K562 (cell line): ENCODE data around the gene LEPR. TPM values are rescaled to one million over a fixed set of nuclear protein-coding genes. Genes with fewer than 3 reads are reported as not detected.

Experiments used
- ATAC-seq: fragments of 200-7000 bp; cut with Tn5 transposase; 3 replicates; pipeline ENCODE4 v1.9.1; 2020; ENCODE audit warnings: moderate library complexity
- BruUV-seq: library from RNA; stranded (reverse); fragments of 400-500 nt; replicated peaks from 2 replicates; lab custom pipeline; 2021; lab: Mats Ljungman, UMichigan
- CTCF ChIA-PET: fragments of 300-600 bp; formaldehyde crosslinking; extraction: SDS; loops from one replicate; lab custom pipeline; 2021; ENCODE audit warnings: low intra/inter-chr PET ratio; lab: Yijun Ruan, JAX
- POLR2A ChIA-PET: fragments of 300-600, 350-650 bp; sonication (Branson Sonifier 250); formaldehyde crosslinking; extraction: SDS; loops from one replicate; lab custom pipeline; 2021; ENCODE audit warnings: antibody characterized with exemption, inconsistent platforms; lab: Yijun Ruan, JAX
- DNase-seq, 4 experiments: peaks; one replicate each; pipeline versions ENCODE4 v3.0.0 to v3.0.0-alpha.2; 2011 to 2018; ENCODE audit warnings: low spot score in 3 of 4, mixed read lengths in 3 of 4; ENCODE audit errors: extremely low read depth in 1 of 4
- FAIRE-seq: peaks from 2 replicates; lab custom pipeline; 2011; peaks lifted over from hg19 to GRCh38; lab: Jason Lieb, UNC
- H2AFZ ChIP-seq: 2 replicates; pipeline ENCODE4 v1.6.0; 2011; ENCODE audit warnings: low read depth, low read length, control low read depth, inconsistent platforms
- H3K27ac ChIP-seq: fragments of 200-600 bp; 3 replicates; pipeline ENCODE4 v1.8.0; 2011; ENCODE audit warnings: low read depth, mild to moderate bottlenecking, control low read depth, inconsistent platforms, low read length, moderate library complexity, mixed read lengths; ENCODE audit errors: extremely low read depth
- H3K27me3 ChIP-seq, 2 experiments: fragments of 300-600 bp in 1 of 2; 2 replicates in 1 of 2; 3 replicates in 1 of 2; pipeline versions ENCODE4 v1.6.0 to v1.8.0; 2011; ENCODE audit warnings: inconsistent platforms in 2 of 2, low read length in 2 of 2, mild to moderate bottlenecking in 1 of 2, mixed read lengths in 1 of 2, moderate library complexity in 1 of 2; ENCODE audit not compliant: control insufficient read depth in 2 of 2, insufficient read depth in 2 of 2
- H3K36me3 ChIP-seq: fragments of 300-600 bp; 3 replicates; pipeline ENCODE4 v1.8.0; 2011; ENCODE audit warnings: mild to moderate bottlenecking, low read length, inconsistent platforms; ENCODE audit not compliant: control insufficient read depth, insufficient read depth
- H3K4me1 ChIP-seq, 2 experiments: fragments of 200-600 bp in 1 of 2; replicated peaks in 1 of 2; 2 replicates in 1 of 2; 3 replicates in 1 of 2; pipeline versions ENCODE4 v1.5.1 to v1.8.0; 2011; ENCODE audit warnings: inconsistent platforms in 2 of 2, low read length in 2 of 2, mild to moderate bottlenecking in 1 of 2, mixed read lengths in 1 of 2, moderate library complexity in 1 of 2; ENCODE audit not compliant: control insufficient read depth in 2 of 2, insufficient read depth in 2 of 2
- H3K4me2 ChIP-seq: 2 replicates; pipeline ENCODE4 v1.6.1; 2011; ENCODE audit warnings: low read length, control low read depth, inconsistent platforms, mixed read lengths; ENCODE audit not compliant: insufficient read depth
- H3K4me3 ChIP-seq: fragments of 200-600 bp; sonication (generic), shearing (Covaris generic); 2 replicates; pipeline ENCODE4 v1.5.1; 2016; ENCODE audit warnings: control low read depth, inconsistent platforms
- H3K79me2 ChIP-seq: fragments of 200-600 bp; 3 replicates; pipeline ENCODE4 v1.8.0; 2011; ENCODE audit warnings: low read length, inconsistent platforms; ENCODE audit not compliant: control insufficient read depth, insufficient read depth
- H3K9ac ChIP-seq, 2 experiments: 2 replicates each; pipeline versions ENCODE4 v1.6.0 to v1.6.1; 2011; ENCODE audit warnings: low read depth in 2 of 2, low read length in 2 of 2, control low read depth in 1 of 2, inconsistent platforms in 1 of 2, mild to moderate bottlenecking in 1 of 2, mixed read lengths in 1 of 2; ENCODE audit not compliant: insufficient read depth in 1 of 2
- H3K9me1 ChIP-seq: one replicate; pipeline ENCODE4 v1.6.0; 2011; ENCODE audit warnings: inconsistent platforms, mild to moderate bottlenecking, low read length, moderate library complexity; ENCODE audit not compliant: control insufficient read depth, insufficient read depth
- H3K9me3 ChIP-seq: replicated peaks from 2 replicates; pipeline ENCODE4 v1.5.1; 2011; ENCODE audit warnings: low read depth, low read length, inconsistent platforms; ENCODE audit not compliant: control insufficient read depth, insufficient read depth
- H4K20me1 ChIP-seq: replicated peaks from 2 replicates; pipeline ENCODE4 v1.6.1; 2011; ENCODE audit warnings: low read length, inconsistent platforms, mixed read lengths; ENCODE audit not compliant: control insufficient read depth, insufficient read depth
- ADNP ChIP-seq: fragments of 200-800 bp; sonication (Bioruptor generic); IDR thresholded peaks from 2 replicates; pipeline ENCODE4 v1.6.1; 2016; ENCODE audit warnings: missing genetic modification characterization, missing compliant biosample characterization
- ATF7 ChIP-seq: fragments of 450-650 bp; IDR thresholded peaks from 2 replicates; pipeline ENCODE4 v1.7.1; 2014; ENCODE audit warnings: mild to moderate bottlenecking, moderate library complexity
- CBX2 ChIP-seq: fragments of 200-600 bp; sonication (generic); IDR thresholded peaks from one replicate; pipeline ENCODE4 v1.6.1; 2012; ENCODE audit warnings: mild to moderate bottlenecking, low read length, inconsistent platforms; ENCODE audit not compliant: insufficient read depth, poor library complexity, severe bottlenecking
- FOS ChIP-seq: IDR thresholded peaks from 3 replicates; pipeline ENCODE4 v1.6.1; 2011; ENCODE audit not compliant: insufficient read length; ENCODE audit errors: extremely low read depth
- MBD2 ChIP-seq: sonication (generic); IDR thresholded peaks from 2 replicates; pipeline ENCODE4 v1.6.1; 2016; ENCODE audit warnings: low read depth, borderline replicate concordance
- MLLT1 ChIP-seq, 2 experiments: fragments of 450-650 bp; IDR thresholded peaks; 2 replicates each; pipeline ENCODE4 v1.6.1; 2016
- POU5F1 ChIP-seq: fragments of 150-350 bp; IDR thresholded peaks from 2 replicates; pipeline ENCODE4 v1.6.1; 2014; ENCODE audit warnings: borderline replicate concordance, low read length, low read depth, mild to moderate bottlenecking; ENCODE audit not compliant: partially characterized antibody
- SAFB ChIP-seq: fragments of 200-400 bp; formaldehyde crosslinking; IDR thresholded peaks from 2 replicates; pipeline ENCODE4 v1.6.1; 2017; ENCODE audit warnings: low read depth, low read length, borderline replicate concordance
- TARDBP ChIP-seq: fragments of 450-650 bp; IDR thresholded peaks from 2 replicates; pipeline ENCODE4 v1.6.1; 2016
- TCF7L2 ChIP-seq: fragments of 150-350 bp; IDR thresholded peaks from 2 replicates; pipeline ENCODE4 v1.6.1; 2016; ENCODE audit warnings: low read depth, mild to moderate bottlenecking, low read length, moderate library complexity
- ZNF3 ChIP-seq: fragments of 250-450 bp; sonication (Bioruptor Pico); IDR thresholded peaks from 2 replicates; pipeline ENCODE4 v1.5.0; 2021; ENCODE audit warnings: mild to moderate bottlenecking, moderate library complexity
- ZNF609 ChIP-seq: sonication (generic); formaldehyde crosslinking; IDR thresholded peaks from 2 replicates; pipeline ENCODE4 v1.8.1; 2023; ENCODE audit warnings: missing genetic modification reagents, mild to moderate bottlenecking, borderline replicate concordance
- WGBS: fragments of 100-300 bp; shearing (Covaris generic); methylation state at CpG from one replicate; pipeline ENCODE4 v1.1.6; 2016; ENCODE audit warnings: low coverage, mixed read lengths; ENCODE audit not compliant: insufficient coverage; ENCODE audit errors: missing lambda C conversion rate; 5-methylcytosine and 5-hydroxymethylcytosine counted together
- in situ Hi-C: fragments of 300-500 bp; cut with MboI; formaldehyde crosslinking; loops from 4 replicates; pipeline ENCODE4 v1.15.0; 2018; ENCODE audit warnings: inconsistent platforms, mixed read lengths
- intact Hi-C: fragments of 100-400 bp; cut with micrococcal nuclease; formaldehyde crosslinking; loops from 2 replicates; pipeline ENCODE4 v1.14.2; 2022
- polyA plus RNA-seq, 8 experiments: library from polyadenylated mRNA; depleted of rRNA in 4 of 8; stranded (reverse) in 5 of 8; unstranded in 3 of 8; fragments of >200 nt; fragmentation: Nextera tagmentation in 2 of 8; fragmentation: Illumina TruSeq in 1 of 8; extraction: Ambion mirVana in 2 of 8; extraction: Trizol in 1 of 8; gene quantifications; 2 replicates each; pipeline versions ENCODE4 v1.2.1 to v1.2.3, GENCODE V29; 2011 to 2014; ENCODE audit warnings: inconsistent platforms in 1 of 8, missing spikeins in 1 of 8
- total RNA-seq, 7 experiments: library from RNA; depleted of rRNA in 6 of 7; stranded (reverse); fragments of >200 nt in 6 of 7; fragmentation: Illumina TruSeq in 2 of 7; extraction: Trizol in 2 of 7; gene quantifications; 2 replicates each; pipeline versions ENCODE4 v1.2.1 to v1.2.3, GENCODE V29; 2011 to 2021; ENCODE audit warnings: low replicate concordance in 1 of 7

LEPR gene
- total and polyA plus RNA-seq, 9 of the 15 experiments (the other 6 are each of a cell fraction or from before 2014, with no cell fraction given), result 12.2 to 111 (median 43.1) TPM

- TF ChIP-seq TARDBP (peak; percentile 80; the same call in 1 of the 2 replicates), SAFB (no peak), ATF7 (peak; percentile 74), TCF7L2 (no peak), FOS (peak; percentile 25), ADNP (tag) (no peak), MLLT1 (IDR thresholded peaks at IDR 0.05) (peak in 1 of 2 experiments; percentile 52; a peak in 2 of 4 replicates), MBD2 (peak; percentile 84)
Measured at GRCh38 chr1:65412256-65412983, 8.0 kb upstream of the LEPR start (continued).

GRCh38 chr1:65412984-65413375 lies 7.5 kb upstream of the LEPR start:
- Histone ChIP-seq H3K9me1 (no peaks in the 10 kb centered on the region), H3K79me2 (peaks cover 3% of the 10 kb centered on the region; the same call in 2 of the 3 replicates), H3K4me2 (peak overlapping the region; percentile 12; the same call in 1 of the 2 replicates), H3K27me3 (no peaks in the 10 kb centered on the region), H2AFZ (no peak overlapping the region), H3K4me1 (peaks cover 13 to 56% of the 10 kb centered on the region in 2 experiments), H3K9ac (no peak overlapping the region), H3K9me3 (no peaks in the 10 kb centered on the region), H3K36me3 (peaks cover 64% of the 10 kb centered on the region), H3K27ac (peak overlapping the region; percentile 85), H3K4me3 (no peak overlapping the region), H4K20me1 (no peaks in the 10 kb centered on the region)
- BruUV-seq, result no TSS peak
- FAIRE-seq (no peak), ATAC-seq (no peak), DNase-seq (no peak)
- in situ Hi-C loops (no loop called here), intact Hi-C loops (no loop called here)
- ChIA-PET CTCF (no interaction called here), POLR2A (interaction anchor here (0.6 to 1.9 kb wide), 12 partner anchors 9 to 533 kb away, joined by 3 to 10 read pairs (median 4); partner anchors contain the start of gene DNAJC6)
- 31% methylated on average over 3 of the region's 3 CpGs for WGBS
- no peak for TF ChIP-seq ZNF609 (CRISPR knock-in tag)
- TF ChIP-seq POU5F1, result no peak
- TF ChIP-seq ZNF3 (CRISPR knock-in tag), result no peak
- no peak for TF ChIP-seq CBX2
